Skeletal muscle tissue (tissue), 4 donors: ENCODE results near the gene TMEM147. TPM values are rescaled to one million over a fixed set of nuclear protein-coding genes. Genes with fewer than 3 reads are reported as not detected.

Source experiments
- H3K27ac ChIP-seq: one replicate; pipeline ENCODE4 v1.7.0; 2013; ENCODE audit warnings: mild to moderate bottlenecking, low read depth, low read length, inconsistent platforms
- H3K27me3 ChIP-seq, 3 donors: one replicate each; pipeline ENCODE4 v1.7.0; 2013; ENCODE audit warnings: low read length in 3 of 3; ENCODE audit not compliant: control insufficient read depth in 3 of 3, insufficient read depth in 3 of 3
- H3K36me3 ChIP-seq, 3 donors: one replicate each; pipeline ENCODE4 v1.7.0; 2013; ENCODE audit warnings: low read length in 3 of 3; ENCODE audit not compliant: control insufficient read depth in 3 of 3, insufficient read depth in 3 of 3
- H3K4me1 ChIP-seq, 3 donors: one replicate each; pipeline ENCODE4 v1.7.0; 2013; ENCODE audit warnings: low read length in 3 of 3, mild to moderate bottlenecking in 3 of 3; ENCODE audit not compliant: control insufficient read depth in 3 of 3, insufficient read depth in 3 of 3
- H3K4me3 ChIP-seq, 3 donors: one replicate each; pipeline ENCODE4 v1.7.0; 2013; ENCODE audit warnings: low read length in 3 of 3
- H3K9ac ChIP-seq, 3 donors: one replicate each; pipeline ENCODE4 v1.7.0; 2013; ENCODE audit warnings: low read length in 3 of 3, mild to moderate bottlenecking in 3 of 3, moderate library complexity in 2 of 3, low read depth in 1 of 3
- H3K9me3 ChIP-seq, 3 donors: one replicate each; pipeline ENCODE4 v1.7.0; 2013; ENCODE audit warnings: low read length in 3 of 3; ENCODE audit not compliant: control insufficient read depth in 3 of 3
- total RNA-seq: library from RNA; depleted of rRNA; stranded (reverse); fragments of >200 nt; gene quantifications from one replicate; pipeline ENCODE4 v1.2.3, GENCODE V29; 2014
- donor health status: Osteomylitis.

TMEM147 gene
- total RNA-seq, 1 donor from 2014 or later, result 55.3 TPM

DNA sequence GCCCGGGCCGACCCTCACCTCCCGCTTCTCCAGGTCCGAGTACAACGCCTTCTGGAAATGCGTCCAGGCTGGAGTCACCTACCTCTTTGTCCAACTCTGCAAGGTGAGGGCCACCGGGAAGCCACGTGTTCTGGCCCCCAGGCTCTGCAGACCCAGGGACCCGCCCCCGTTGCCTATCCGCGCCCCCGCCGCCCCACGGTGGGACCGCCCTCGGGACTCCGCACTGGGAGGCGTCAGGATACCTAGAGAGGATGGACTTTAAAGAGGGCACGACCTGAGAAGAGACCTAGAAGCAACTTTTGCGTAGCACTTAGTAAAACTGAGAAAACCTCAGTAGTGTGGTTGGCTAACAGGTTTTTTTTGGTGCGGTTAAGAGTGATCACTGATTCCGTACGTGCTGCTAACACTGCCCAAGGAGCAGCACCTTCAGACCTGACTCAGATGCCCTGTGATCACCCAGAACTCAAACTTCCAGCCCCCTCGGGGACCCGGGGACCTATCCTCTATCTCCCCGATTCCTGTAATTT, 492 bp downstream of the TMEM147 start:
- Histone ChIP-seq H3K9me3 (no peaks in the 10 kb centered on the region), H3K36me3 (peaks cover 7 to 21% (median 16%) of the 10 kb centered on the region in 3 donors), H3K9ac (peak overlapping the region; percentile 87 to 92 (median 92)), H3K27ac (peak overlapping the region; percentile 86), H3K27me3 (no peaks in the 10 kb centered on the region), H3K4me3 (peak overlapping the region; percentile 90 to 93 (median 92)), H3K4me1 (peaks cover 21 to 31% (median 23%) of the 10 kb centered on the region in 3 donors)

DNA sequence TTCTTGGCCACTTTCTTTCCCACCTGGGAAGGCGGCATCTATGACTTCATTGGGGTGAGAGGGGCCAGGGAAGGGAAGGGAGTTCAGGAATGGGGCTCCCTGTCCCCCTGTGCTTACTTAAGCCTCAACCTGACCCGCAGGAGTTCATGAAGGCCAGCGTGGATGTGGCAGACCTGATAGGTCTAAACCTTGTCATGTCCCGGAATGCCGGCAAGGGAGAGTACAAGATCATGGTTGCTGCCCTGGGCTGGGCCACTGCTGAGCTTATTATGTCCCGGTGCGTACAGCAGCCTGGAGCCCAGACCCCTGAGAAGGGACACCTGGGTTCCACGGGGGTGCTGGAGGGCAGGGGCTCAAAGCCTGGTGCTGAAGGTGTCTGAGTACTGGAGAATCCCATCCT, 1.1 kb downstream of the TMEM147 start:
- Histone ChIP-seq H3K27ac (no peak overlapping the region), H3K27me3 (no peaks in the 10 kb centered on the region), H3K4me3 (peak overlapping the region; percentile 90 to 93 (median 92)), H3K9ac (peak overlapping the region in 2 of 3 donors; percentile 87 to 92), H3K4me1 (peaks cover 21 to 31% (median 23%) of the 10 kb centered on the region in 3 donors), H3K9me3 (no peaks in the 10 kb centered on the region), H3K36me3 (peaks cover 7 to 21% (median 16%) of the 10 kb centered on the region in 3 donors)

DNA sequence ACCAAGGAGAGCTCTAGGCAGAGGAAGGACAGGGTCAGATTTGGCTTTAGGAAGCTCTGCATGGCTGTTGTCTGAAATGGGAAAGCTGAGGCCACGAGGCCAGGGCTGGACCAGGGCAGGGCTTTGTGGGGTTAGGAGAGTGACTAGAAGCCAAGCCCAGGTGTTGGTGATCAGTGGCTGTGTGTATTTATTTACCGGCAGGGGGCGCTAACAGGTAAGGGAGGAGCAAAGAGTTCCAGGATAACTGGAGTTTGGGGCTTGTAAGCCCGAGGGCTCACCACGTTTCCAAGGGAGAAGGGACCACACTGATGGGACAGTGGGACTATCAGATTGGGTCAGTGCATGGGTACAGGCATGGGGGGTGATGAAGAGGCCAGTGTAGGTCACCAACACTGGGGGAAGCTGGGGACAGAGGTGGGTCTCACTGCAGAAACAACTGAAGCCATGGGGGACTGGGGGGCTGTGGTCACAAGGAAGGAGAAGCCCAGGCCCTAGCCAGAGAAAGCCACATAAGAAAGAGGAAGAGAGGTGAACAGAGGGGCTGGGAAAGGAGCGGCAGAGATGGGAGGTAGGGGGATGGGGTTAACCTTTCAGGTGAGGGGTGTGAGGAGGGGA, 3.9 kb downstream of the TMEM147 start:
- Histone ChIP-seq H3K9ac (no peak overlapping the region), H3K4me3 (no peak overlapping the region), H3K27ac (no peak overlapping the region), H3K27me3 (peaks cover 0 to 3% (median 2%) of the 10 kb centered on the region in 3 donors), H3K4me1 (peaks cover 19 to 29% (median 21%) of the 10 kb centered on the region in 3 donors), H3K9me3 (no peaks in the 10 kb centered on the region), H3K36me3 (peaks cover 7 to 18% (median 16%) of the 10 kb centered on the region in 3 donors)

- peaks cover 0 to 9% (median 2%) of the 10 kb centered on the region in 3 donors for H3K27me3 ChIP-seq
- H3K4me3 ChIP-seq, result no peak overlapping the region
- H3K9ac ChIP-seq, result no peak overlapping the region
- H3K4me1 ChIP-seq, result peaks cover 12 to 21% (median 14%) of the 10 kb centered on the region in 3 donors
- H3K9me3 ChIP-seq, result no peaks in the 10 kb centered on the region
- peaks cover 7 to 18% (median 16%) of the 10 kb centered on the region in 3 donors for H3K36me3 ChIP-seq
- H3K27ac ChIP-seq, result no peak overlapping the region
These were observed 4.6 kb downstream of the TMEM147 start for GRCh38 chr19:35549879-35550523.

DNA sequence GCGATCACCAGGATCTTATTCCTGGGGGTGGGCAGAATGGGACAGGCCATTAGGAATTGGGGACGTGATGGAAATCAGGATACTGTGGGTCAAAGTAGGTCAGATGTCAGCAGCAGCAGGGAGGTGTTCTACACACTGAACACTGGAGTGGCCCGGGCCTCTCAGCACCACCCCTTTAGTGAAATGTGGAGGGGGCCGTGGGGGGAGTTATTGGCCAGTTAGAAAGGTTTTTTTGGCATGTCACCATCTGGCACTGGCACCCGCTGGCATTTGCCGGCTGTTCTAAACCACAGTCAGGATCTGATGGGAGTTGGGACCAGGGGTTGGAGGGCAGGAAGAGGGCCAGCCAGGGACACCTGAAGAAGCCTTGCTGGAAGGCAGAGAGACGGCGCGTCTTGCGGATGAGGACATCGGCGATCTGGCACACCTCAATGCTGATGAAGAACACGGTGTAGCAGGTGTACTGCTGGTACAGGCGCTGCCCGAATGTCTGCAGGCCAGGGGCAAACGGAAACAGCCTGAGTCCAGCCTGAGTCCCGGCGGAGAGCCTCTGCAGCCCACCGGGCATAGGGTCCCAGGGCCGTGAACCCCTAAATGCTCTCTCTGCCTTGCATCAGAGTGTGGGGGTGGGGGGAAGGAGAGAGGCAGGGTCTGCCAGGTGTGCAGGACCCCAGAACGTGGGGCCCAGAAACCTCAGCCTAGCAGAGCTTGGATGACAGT, 5.8 kb downstream of the TMEM147 start:
- H3K27ac ChIP-seq, result no peak overlapping the region
- peaks cover 7 to 18% (median 16%) of the 10 kb centered on the region in 3 donors for H3K36me3 ChIP-seq
- peaks cover 7 to 13% (median 8%) of the 10 kb centered on the region in 3 donors for H3K27me3 ChIP-seq
- H3K9ac ChIP-seq, result no peak overlapping the region
- peaks cover 8 to 12% (median 11%) of the 10 kb centered on the region in 3 donors for H3K4me1 ChIP-seq
- no peak overlapping the region for H3K4me3 ChIP-seq
- no peaks in the 10 kb centered on the region for H3K9me3 ChIP-seq

- Histone ChIP-seq H3K9me3 (no peaks in the 10 kb centered on the region), H3K36me3 (peaks cover 0 to 6% (median 5%) of the 10 kb centered on the region in 3 donors), H3K9ac (no peak overlapping the region), H3K4me3 (no peak overlapping the region), H3K4me1 (peaks cover 0 to 2% (median 0%) of the 10 kb centered on the region in 3 donors), H3K27me3 (peaks cover 19 to 25% (median 19%) of the 10 kb centered on the region in 3 donors), H3K27ac (no peak overlapping the region)
These were observed 7.3 kb downstream of the TMEM147 start for GRCh38 chr19:35552534-35553384.

- Histone ChIP-seq H3K9ac (no peak overlapping the region), H3K4me3 (no peak overlapping the region), H3K36me3 (peaks cover 0 to 2% (median under 1%) of the 10 kb centered on the region in 3 donors), H3K27ac (no peak overlapping the region), H3K27me3 (peaks cover 26 to 32% (median 26%) of the 10 kb centered on the region in 3 donors), H3K4me1 (peaks cover 0 to 5% (median 4%) of the 10 kb centered on the region in 3 donors), H3K9me3 (no peaks in the 10 kb centered on the region)
These were observed 8.1 kb downstream of the TMEM147 start for GRCh38 chr19:35553385-35554000.

- H3K4me1 ChIP-seq, result peaks cover 0 to 5% (median 3%) of the 10 kb centered on the region in 3 donors
- H3K4me3 ChIP-seq, result no peak overlapping the region
- peaks cover 32 to 38% (median 32%) of the 10 kb centered on the region in 3 donors for H3K27me3 ChIP-seq
- H3K27ac ChIP-seq, result no peak overlapping the region
- no peaks in the 10 kb centered on the region for H3K9me3 ChIP-seq
- peaks cover 0 to 2% (median 0%) of the 10 kb centered on the region in 3 donors for H3K36me3 ChIP-seq
- no peak overlapping the region for H3K9ac ChIP-seq
These were observed 8.7 kb downstream of the TMEM147 start for GRCh38 chr19:35554076-35554475.
